Testis (tissue), 2 donors: ENCODE results near the gene CRPPA.

ENCODE experiments used
- CTCF ChIP-seq, 3 experiments: fragments of 450-650 bp in 2 of 3; fragments of 200-600 bp in 1 of 3; sonication (generic) in 1 of 3; IDR thresholded peaks; one replicate each; pipeline ENCODE4 v1.5.1; 2016 to 2019; ENCODE audit warnings: antibody characterized with exemption in 3 of 3, mild to moderate bottlenecking in 2 of 3, moderate library complexity in 1 of 3
- POLR2A ChIP-seq: fragments of 450-650 bp; IDR thresholded peaks from one replicate; pipeline ENCODE4 v1.6.1; 2017; ENCODE audit warnings: antibody characterized with exemption, mild to moderate bottlenecking, moderate library complexity

GRCh38 chr7:16423761-16424160, 2.4 kb upstream of the CRPPA start:
- TF ChIP-seq CTCF (IDR thresholded peaks at IDR 0.05) (no peak), POLR2A (no peak)
